GM12878 (cell line): ENCODE measurements around the gene IGFALS.

Experiments
- ASH2L ChIP-seq: fragments of 300-600, 200-600 bp; sonication (generic); IDR thresholded peaks from 2 replicates; pipeline ENCODE4 v1.6.1; 2017; ENCODE audit warnings: low read depth, mild to moderate bottlenecking, borderline replicate concordance
- DPF2 ChIP-seq: fragments of 450-650 bp; IDR thresholded peaks from 2 replicates; pipeline ENCODE4 v1.6.1; 2017; ENCODE audit warnings: mild to moderate bottlenecking
- ESRRA ChIP-seq: IDR thresholded peaks from 2 replicates; pipeline ENCODE4 v1.6.1; 2012; ENCODE audit warnings: mild to moderate bottlenecking, low read length, improper control_type of control experiment
- FOXM1 ChIP-seq: IDR thresholded peaks from 2 replicates; pipeline ENCODE4 v1.6.1; 2012; ENCODE audit warnings: low read depth, mild to moderate bottlenecking, inconsistent platforms, low read length, moderate library complexity
- IRF4 ChIP-seq: IDR thresholded peaks from 2 replicates; pipeline ENCODE4 v1.6.1; 2011; ENCODE audit warnings: low read depth, low read length
- MEF2B ChIP-seq: fragments of 450-650 bp; IDR thresholded peaks from 2 replicates; pipeline ENCODE4 v1.6.1; 2018; ENCODE audit warnings: mild to moderate bottlenecking, moderate library complexity; ENCODE audit not compliant: partially characterized antibody, poor library complexity, severe bottlenecking
- NBN ChIP-seq: fragments of 450-650 bp; IDR thresholded peaks from 2 replicates; pipeline ENCODE4 v1.6.1; 2016
- NR2C2 ChIP-seq: IDR thresholded peaks from 2 replicates; pipeline ENCODE4 v1.6.1; 2011; ENCODE audit warnings: borderline replicate concordance, low read depth; ENCODE audit not compliant: control insufficient read depth, insufficient read length
- POLR2AphosphoS5 ChIP-seq: IDR thresholded peaks from 2 replicates; pipeline ENCODE4 v1.6.1; 2011; ENCODE audit warnings: mild to moderate bottlenecking, low read length, inconsistent platforms
- RAD21 ChIP-seq: IDR thresholded peaks from 2 replicates; pipeline ENCODE4 v1.6.1; 2011; ENCODE audit warnings: mild to moderate bottlenecking, low read depth, low read length, moderate library complexity; ENCODE audit not compliant: insufficient read depth
- REST ChIP-seq: IDR thresholded peaks from 2 replicates; pipeline ENCODE4 v1.6.1; 2012; ENCODE audit warnings: mild to moderate bottlenecking, low read depth, low read length
- WRNIP1 ChIP-seq: IDR thresholded peaks from 2 replicates; pipeline ENCODE4 v1.6.1; 2011; ENCODE audit warnings: low read depth, low read length, improper control_type of control experiment, borderline replicate concordance
- TF ChIP-seq, protein P1 (sequence below): IDR thresholded peaks from 2 replicates; pipeline ENCODE4 v1.6.1; 2012; ENCODE audit warnings: low read depth, low read length, improper control_type of control experiment

- TF ChIP-seq REST, result no peak
- no peak for TF ChIP-seq WRNIP1
- no peak for TF ChIP-seq ESRRA
- no peak for TF ChIP-seq ASH2L
- TF ChIP-seq MEF2B, result no peak
- TF ChIP-seq RAD21, result no peak
- no peak for TF ChIP-seq IRF4
- no peak for TF ChIP-seq POLR2AphosphoS5
- TF ChIP-seq, protein P1, sequence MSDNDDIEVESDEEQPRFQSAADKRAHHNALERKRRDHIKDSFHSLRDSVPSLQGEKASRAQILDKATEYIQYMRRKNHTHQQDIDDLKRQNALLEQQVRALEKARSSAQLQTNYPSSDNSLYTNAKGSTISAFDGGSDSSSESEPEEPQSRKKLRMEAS, result no peak
- TF ChIP-seq DPF2, result peak; percentile 42
- TF ChIP-seq FOXM1, result no peak
- TF ChIP-seq NR2C2, result no peak
- no peak for TF ChIP-seq NBN
These were observed 32.6 kb upstream of the IGFALS start for GRCh38 chr16:1825864-1826690.
